ENCODE results near the gene HRH1. TPM values are rescaled to one million over a fixed set of nuclear protein-coding genes. Genes with fewer than 3 reads are reported as not detected.
A peak's percentile ranks its signal among the peaks of the same experiment; 100 is the strongest.

HRH1 gene
- total RNA-seq, 1 donor from 2014 or later = 6.2 TPM

DNA sequence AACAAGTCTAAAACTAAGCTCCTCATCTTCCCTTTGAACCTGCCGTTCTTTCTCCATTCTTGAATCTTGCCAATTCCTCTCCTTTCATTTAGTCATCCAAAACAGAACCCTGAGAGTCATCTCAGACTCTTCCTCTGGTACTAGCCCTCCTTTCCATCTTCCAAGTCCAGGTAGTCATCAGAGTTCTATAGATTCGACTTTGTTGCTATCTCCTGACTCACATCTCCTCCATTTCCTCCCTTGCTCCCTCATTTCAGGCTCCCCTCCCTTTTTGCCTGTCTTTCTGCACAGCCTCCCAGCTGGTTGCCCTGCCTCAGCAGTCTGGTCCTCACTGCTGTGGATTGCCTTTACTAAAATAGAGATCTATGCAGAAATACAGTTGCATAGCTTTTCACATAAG lies 122.6 kb downstream of the HRH1 start:
- intact Hi-C loops (cut with DNase I) = no loop called here
- no peak overlapping the region for H3K4me3 ChIP-seq
- H3K9me3 ChIP-seq = no peaks in the 10 kb centered on the region
- peaks cover 11 to 18% of the 10 kb centered on the region in 2 donors for H3K36me3 ChIP-seq
- peak in 1 of 2 donors; percentile 35 for DNase-seq (ENCODE audit: low spot score in 2 of 2)
- H3K4me1 ChIP-seq = peaks cover 8 to 10% of the 10 kb centered on the region in 2 donors
- no peak overlapping the region for H3K27ac ChIP-seq
- H3K27me3 ChIP-seq = no peaks in the 10 kb centered on the region
- TF ChIP-seq, protein P1, sequence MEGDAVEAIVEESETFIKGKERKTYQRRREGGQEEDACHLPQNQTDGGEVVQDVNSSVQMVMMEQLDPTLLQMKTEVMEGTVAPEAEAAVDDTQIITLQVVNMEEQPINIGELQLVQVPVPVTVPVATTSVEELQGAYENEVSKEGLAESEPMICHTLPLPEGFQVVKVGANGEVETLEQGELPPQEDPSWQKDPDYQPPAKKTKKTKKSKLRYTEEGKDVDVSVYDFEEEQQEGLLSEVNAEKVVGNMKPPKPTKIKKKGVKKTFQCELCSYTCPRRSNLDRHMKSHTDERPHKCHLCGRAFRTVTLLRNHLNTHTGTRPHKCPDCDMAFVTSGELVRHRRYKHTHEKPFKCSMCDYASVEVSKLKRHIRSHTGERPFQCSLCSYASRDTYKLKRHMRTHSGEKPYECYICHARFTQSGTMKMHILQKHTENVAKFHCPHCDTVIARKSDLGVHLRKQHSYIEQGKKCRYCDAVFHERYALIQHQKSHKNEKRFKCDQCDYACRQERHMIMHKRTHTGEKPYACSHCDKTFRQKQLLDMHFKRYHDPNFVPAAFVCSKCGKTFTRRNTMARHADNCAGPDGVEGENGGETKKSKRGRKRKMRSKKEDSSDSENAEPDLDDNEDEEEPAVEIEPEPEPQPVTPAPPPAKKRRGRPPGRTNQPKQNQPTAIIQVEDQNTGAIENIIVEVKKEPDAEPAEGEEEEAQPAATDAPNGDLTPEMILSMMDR (IDR thresholded peaks at IDR 0.05) = no peak

DNA sequence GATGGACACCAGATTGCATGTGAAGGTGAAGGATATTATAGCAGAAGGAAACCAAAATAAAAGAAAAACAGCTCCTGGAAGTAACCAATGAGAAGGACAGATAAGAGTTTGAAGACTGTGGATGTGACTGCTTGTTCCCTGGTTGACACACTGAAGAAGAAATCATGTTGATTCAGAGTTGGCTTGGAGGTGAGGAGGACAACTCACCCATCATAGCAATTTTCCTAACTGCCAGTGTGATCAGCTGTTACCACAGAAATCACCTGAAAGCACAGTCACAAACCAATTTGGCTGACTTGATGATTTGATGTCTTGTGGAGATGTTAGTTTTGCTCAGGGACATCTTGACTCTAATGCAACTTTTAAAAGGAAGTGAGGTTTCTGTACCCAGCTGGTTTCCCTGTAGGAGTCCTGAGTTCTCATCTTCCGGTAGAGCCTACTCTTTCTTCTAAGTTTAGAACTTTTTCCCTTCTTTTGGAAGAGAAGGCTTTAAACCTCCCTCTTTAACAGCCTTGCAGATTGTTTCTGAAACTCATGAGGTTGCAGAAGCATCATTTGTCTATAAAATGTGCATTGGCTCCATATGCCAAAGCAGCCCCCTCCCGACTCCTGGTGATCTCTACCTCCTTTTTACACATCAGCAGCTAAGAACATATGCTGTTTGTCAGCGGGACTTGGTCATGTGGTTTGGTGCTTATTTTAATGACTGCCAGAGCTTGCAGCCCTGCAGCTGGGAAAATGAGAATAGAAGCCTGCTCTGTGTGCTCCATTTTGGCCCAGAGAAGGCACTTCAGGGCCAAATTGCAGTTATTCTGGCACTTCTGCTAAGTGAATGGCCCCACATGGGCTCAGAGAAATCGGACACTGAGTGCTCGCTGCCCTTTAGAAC lies 128.2 kb downstream of the HRH1 start:
- no peaks in the 10 kb centered on the region for H3K9me3 ChIP-seq
- TF ChIP-seq, protein P1 (IDR thresholded peaks at IDR 0.05) = no peak
- H3K36me3 ChIP-seq = peaks cover 11 to 22% of the 10 kb centered on the region in 2 donors
- H3K4me1 ChIP-seq = peaks cover 7 to 8% of the 10 kb centered on the region in 2 donors
- no peak overlapping the region for H3K4me3 ChIP-seq
- intact Hi-C loops (cut with DNase I) = no loop called here
- peak overlapping the region in 1 of 2 donors; percentile 28 for H3K27ac ChIP-seq
- DNase-seq (ENCODE audit: low spot score in 2 of 2) = no peak
- H3K27me3 ChIP-seq = no peaks in the 10 kb centered on the region

DNA sequence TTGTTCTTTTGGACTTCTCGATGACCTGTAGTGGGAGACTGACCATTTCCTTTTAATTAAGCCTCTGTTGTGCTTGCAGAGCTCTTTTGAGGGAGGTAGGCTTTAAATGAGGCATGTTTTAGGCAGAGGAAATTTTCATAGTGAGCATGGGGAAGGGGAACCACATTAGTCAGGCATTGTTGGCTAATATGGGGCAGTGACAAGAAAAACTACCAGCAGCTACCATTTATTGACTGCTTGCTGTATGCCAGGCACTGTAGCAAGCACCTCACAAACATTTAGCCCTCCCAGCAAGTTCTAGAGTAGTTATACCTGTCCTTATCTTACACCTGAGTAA lies 128.8 kb downstream of the HRH1 start:
- TF ChIP-seq, protein P1 (IDR thresholded peaks at IDR 0.05) = no peak
- intact Hi-C loops (cut with DNase I) = no loop called here

DNA sequence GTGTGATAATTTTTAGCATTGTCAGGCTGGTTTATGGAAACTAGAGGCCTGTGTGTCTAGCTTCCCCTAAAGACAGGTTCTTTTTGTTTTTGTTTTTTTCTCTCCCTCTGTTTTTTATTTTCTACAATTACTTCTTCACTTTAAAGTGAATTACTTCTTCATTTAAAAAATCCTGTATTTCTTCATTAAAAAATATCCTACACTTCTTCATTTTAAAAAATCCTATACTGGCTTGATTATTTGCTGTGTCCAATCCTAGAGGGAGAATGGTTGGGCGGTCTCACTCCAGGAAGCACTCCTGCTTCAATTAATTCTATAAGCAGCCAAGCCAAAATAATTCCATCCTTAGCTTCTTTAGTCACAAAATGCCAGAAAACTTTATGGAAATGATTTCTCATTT lies 129.7 kb downstream of the HRH1 start:
- Histone ChIP-seq H3K27ac (peak overlapping the region in 1 of 2 donors; percentile 10), H3K36me3 (peaks cover 6 to 14% of the 10 kb centered on the region in 2 donors), H3K27me3 (no peaks in the 10 kb centered on the region), H3K4me1 (peaks cover 19 to 20% of the 10 kb centered on the region in 2 donors), H3K9me3 (no peaks in the 10 kb centered on the region), H3K4me3 (no peak overlapping the region)
- intact Hi-C loops (cut with DNase I) = no loop called here
- no peak for DNase-seq (ENCODE audit: low spot score in 2 of 2)
- TF ChIP-seq, protein P1 (IDR thresholded peaks at IDR 0.05) = no peak

More for the DNA sequence above, 128.8 kb downstream of the HRH1 start:
- H3K27ac ChIP-seq = peak overlapping the region in 1 of 2 donors; percentile 28
- no peak overlapping the region for H3K4me3 ChIP-seq
- H3K9me3 ChIP-seq = no peaks in the 10 kb centered on the region
- DNase-seq (ENCODE audit: low spot score in 2 of 2) = no peak
- H3K36me3 ChIP-seq = peaks cover 8 to 19% of the 10 kb centered on the region in 2 donors
- H3K27me3 ChIP-seq = no peaks in the 10 kb centered on the region
- peaks cover 13 to 14% of the 10 kb centered on the region in 2 donors for H3K4me1 ChIP-seq

DNA sequence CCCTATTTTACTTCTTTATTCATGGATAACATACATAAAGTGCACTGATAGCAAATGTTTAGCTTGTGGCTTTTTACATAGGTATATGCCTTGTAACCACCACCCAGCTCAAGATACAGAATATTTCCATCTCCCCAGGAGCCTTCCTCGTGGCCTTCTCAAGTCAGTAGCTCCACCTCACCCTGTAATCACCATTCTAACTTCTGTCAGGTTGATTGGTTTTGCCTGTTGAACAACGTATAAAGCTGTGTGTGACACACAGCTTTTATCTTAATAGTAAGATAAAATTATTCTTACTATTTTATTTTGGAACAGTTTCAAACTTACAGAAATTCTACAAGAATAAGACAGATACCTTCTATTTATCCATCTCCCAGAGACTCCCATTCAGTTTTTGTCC lies 131.2 kb downstream of the HRH1 start:
- peaks cover 19 to 25% of the 10 kb centered on the region in 2 donors for H3K4me1 ChIP-seq
- H3K9me3 ChIP-seq = no peaks in the 10 kb centered on the region
- H3K27ac ChIP-seq = no peak overlapping the region
- no peak for DNase-seq (ENCODE audit: low spot score in 2 of 2)
- intact Hi-C loops (cut with DNase I) = loop anchor here (5.0 kb wide), 1 partner anchor 128 kb away; no protein-coding TSS in a partner anchor
- TF ChIP-seq, protein P1 (IDR thresholded peaks at IDR 0.05) = no peak
- H3K36me3 ChIP-seq = peaks cover 1 to 14% of the 10 kb centered on the region in 2 donors
- H3K4me3 ChIP-seq = no peak overlapping the region
- no peaks in the 10 kb centered on the region for H3K27me3 ChIP-seq
